Left renal cortex interstitium (tissue), 4 donors: ENCODE measurements around the gene SPAG4. TPM values are rescaled to one million over a fixed set of nuclear protein-coding genes. Genes with fewer than 3 reads are reported as not detected.

ENCODE experiments used
- DNase-seq, 4 donors: peaks; one replicate each; pipeline ENCODE4 v3.0.0-alpha.2; 2013; ENCODE audit warnings: low read depth in 4 of 4, low spot score in 2 of 4, missing footprints in 1 of 4
- polyA plus RNA-seq, 4 donors: library from polyadenylated mRNA; unstranded; fragments of 120-200 nt; gene quantifications; one replicate each; pipeline ENCODE4 v1.2.1, GENCODE V29; 2013; ENCODE audit not compliant: insufficient read length in 4 of 4

Gene SPAG4
- polyA plus RNA-seq, 4 donors = 3.1 to 5.3 (median 4.0) TPM

GRCh38 chr20:35652641-35653429, 37.2 kb downstream of the SPAG4 start:
- no peak for DNase-seq

GRCh38 chr20:35653430-35653734, 37.8 kb downstream of the SPAG4 start:
- no peak for DNase-seq

GRCh38 chr20:35653893-35654292, 38.3 kb downstream of the SPAG4 start:
- DNase-seq = no peak

- no peak for DNase-seq
Observed at GRCh38 chr20:35654415-35654814, 38.8 kb downstream of the SPAG4 start.

GRCh38 chr20:35657271-35657670, 41.6 kb downstream of the SPAG4 start:
- DNase-seq = no peak

- DNase-seq = no peak
Observed at GRCh38 chr20:35660122-35660937, 44.7 kb downstream of the SPAG4 start.

GRCh38 chr20:35661053-35661452, 45.4 kb downstream of the SPAG4 start:
- no peak for DNase-seq

- DNase-seq = no peak
Observed at GRCh38 chr20:35661908-35662307, 46.3 kb downstream of the SPAG4 start.

GRCh38 chr20:35662551-35662950, 46.9 kb downstream of the SPAG4 start:
- DNase-seq = no peak

- peak; percentile 49 to 84 (median 51) for DNase-seq
Observed at GRCh38 chr20:35663516-35664465, 48.2 kb downstream of the SPAG4 start.

GRCh38 chr20:35664466-35665206, 49.0 kb downstream of the SPAG4 start, which contains the start of the genes CPNE1 and RBM12:
CPNE1 (minus strand) TSS chr20:35664900; CDS start chr20:35632923, 31,977 bp downstream.
RBM12 (minus strand) TSS chr20:35664900; CDS start chr20:35655322, 9,578 bp downstream.
- peak; percentile 85 to 91 (median 90) for DNase-seq

GRCh38 chr20:35665949-35666288, 50.3 kb downstream of the SPAG4 start:
- no peak for DNase-seq

- DNase-seq = no peak
Observed at GRCh38 chr20:35669221-35669620, 53.6 kb downstream of the SPAG4 start.

GRCh38 chr20:35669681-35670080, 54.1 kb downstream of the SPAG4 start:
- DNase-seq = no peak

Other genes with a start within 250 kb of the SPAG4 start
- gene UQCC1, start 203.9 kb upstream of the SPAG4 start, polyA plus RNA-seq = 10 to 100 TPM; 46.0 to 60.7 (median 57.2) TPM
- under 1 TPM; 0.08 to 0.41 (median 0.15) TPM for gene GDF5, start 177.6 kb upstream of the SPAG4 start, polyA plus RNA-seq
- gene CEP250, start 160.2 kb upstream of the SPAG4 start, polyA plus RNA-seq = 10 to 100 TPM; 41.2 to 73.1 (median 52.1) TPM
- under 1 TPM in 1 of 4 donors, not detected in 3; 0.19 TPM for gene C20orf173, start 86.2 kb upstream of the SPAG4 start, polyA plus RNA-seq
- gene ERGIC3, start 73.8 kb upstream of the SPAG4 start, polyA plus RNA-seq = 100 to 1,000 TPM; 346 to 382 (median 357) TPM
- gene CPNE1, start 49.1 kb downstream of the SPAG4 start, polyA plus RNA-seq = 100 to 1,000 TPM; 170 to 221 (median 198) TPM
- gene RBM12, start 49.1 kb downstream of the SPAG4 start, polyA plus RNA-seq = 100 to 1,000 TPM in 2 of 4 donors, 10 to 100 TPM in 2; 88.0 to 108 (median 97.7) TPM
- 10 to 100 TPM; 28.4 to 36.2 (median 30.5) TPM for gene NFS1, start 83.5 kb downstream of the SPAG4 start, polyA plus RNA-seq
- gene ROMO1, start 83.6 kb downstream of the SPAG4 start, polyA plus RNA-seq = 100 to 1,000 TPM in 1 of 4 donors, 10 to 100 TPM in 3; 56.9 to 132 (median 88.8) TPM
- gene RBM39, start 126.4 kb downstream of the SPAG4 start, polyA plus RNA-seq = 100 to 1,000 TPM; 488 to 707 (median 633) TPM
- gene PHF20, start 156.2 kb downstream of the SPAG4 start, polyA plus RNA-seq = 10 to 100 TPM; 31.3 to 43.0 (median 35.4) TPM